HG02610 (cell line): ENCODE results near the gene CES2.
"Not testable (repeated sequence)": the region's sequence is repeated elsewhere in the genome, so short reads cannot be mapped to it uniquely, and the experiment has no call there.

Experiments
- ATAC-seq: cut with Tn5 transposase; IDR thresholded peaks from one replicate; pipeline ENCODE4 v1.9.1; 2021; ENCODE audit warnings: mild to moderate bottlenecking, moderate library complexity; ENCODE audit not compliant: unreplicated experiment

Gene CES2

GRCh38 chr16:66976746-66977145 is 41.4 kb downstream of the CES2 start:
- ATAC-seq: no peak

- ATAC-seq: peak; percentile 75
Measured at GRCh38 chr16:66977341-66978113, 42.2 kb downstream of the CES2 start.

- ATAC-seq: no peak
Measured at GRCh38 chr16:66979011-66979717, 43.8 kb downstream of the CES2 start.

- no peak for ATAC-seq
Measured at GRCh38 chr16:66983033-66983432, 47.7 kb downstream of the CES2 start.

- ATAC-seq: no peak
Measured at GRCh38 chr16:66984892-66985311, 49.6 kb downstream of the CES2 start.

GRCh38 chr16:66986559-66986958 is 51.2 kb downstream of the CES2 start:
- no peak for ATAC-seq

GRCh38 chr16:66988197-66988788 is 53.0 kb downstream of the CES2 start, which contains the start of gene CES4A:
Gene CES4A, plus strand, starts transcription at chr16:66988589. Its CDS starts 184 bp downstream, at chr16:66988773.
- no peak for ATAC-seq

- no peak for ATAC-seq
Measured at GRCh38 chr16:66991545-66992077, 56.3 kb downstream of the CES2 start.

- ATAC-seq: not testable (repeated sequence)
Measured at GRCh38 chr16:66993558-66993957, 58.2 kb downstream of the CES2 start.
